Activated T-helper 1 cell treated with Interleukin-2 at 50 U/mL for 16 hours (primary cell): ENCODE results near the gene AK9.
A peak's percentile ranks its signal among the peaks of the same experiment; 100 is the strongest.

Experiments
- DNase-seq: peaks from one replicate; pipeline ENCODE4 v3.0.0-alpha.2; 2020; ENCODE audit warnings: low read depth

The AK9 gene

GRCh38 chr6:109511832-109512231, 179.2 kb downstream of the AK9 start:
- no peak for DNase-seq

- no peak for DNase-seq
These were observed 180.6 kb downstream of the AK9 start for GRCh38 chr6:109510358-109510757.

- DNase-seq: no peak
These were observed 182.7 kb downstream of the AK9 start for GRCh38 chr6:109508166-109508860.

- DNase-seq: no peak
These were observed 183.4 kb downstream of the AK9 start for GRCh38 chr6:109507490-109508072.

GRCh38 chr6:109506841-109507240, 184.2 kb downstream of the AK9 start:
- DNase-seq: no peak

- DNase-seq: no peak
These were observed 184.7 kb downstream of the AK9 start for GRCh38 chr6:109506314-109506713.

GRCh38 chr6:109503327-109504224, 187.4 kb downstream of the AK9 start:
- DNase-seq: no peak

GRCh38 chr6:109498936-109499335, 192.1 kb downstream of the AK9 start:
- no peak for DNase-seq

GRCh38 chr6:109498052-109498451, 192.9 kb downstream of the AK9 start:
- DNase-seq: no peak

- DNase-seq: no peak
These were observed 194.8 kb downstream of the AK9 start for GRCh38 chr6:109496036-109496772.

GRCh38 chr6:109493865-109494264, 197.1 kb downstream of the AK9 start:
- DNase-seq: no peak

- no peak for DNase-seq
These were observed 199.6 kb downstream of the AK9 start for GRCh38 chr6:109491207-109491938.

- DNase-seq: no peak
These were observed 200.3 kb downstream of the AK9 start for GRCh38 chr6:109490713-109491112.

GRCh38 chr6:109488001-109488400, 203.0 kb downstream of the AK9 start:
- no peak for DNase-seq

GRCh38 chr6:109486068-109486467, 204.9 kb downstream of the AK9 start:
- DNase-seq: no peak

GRCh38 chr6:109485266-109485935, 205.6 kb downstream of the AK9 start:
- no peak for DNase-seq

- no peak for DNase-seq
These were observed 206.9 kb downstream of the AK9 start for GRCh38 chr6:109484122-109484521.

- no peak for DNase-seq
These were observed 207.3 kb downstream of the AK9 start for GRCh38 chr6:109483735-109484057.

GRCh38 chr6:109482905-109483734, 207.9 kb downstream of the AK9 start, which contains the start of gene ZBTB24:
ZBTB24 (minus strand) TSS chr6:109483219; CDS start chr6:109482026, 1,193 bp downstream.
- peak; percentile 88 for DNase-seq

- DNase-seq: no peak
These were observed 210.0 kb downstream of the AK9 start for GRCh38 chr6:109480993-109481480.
